Measurements from ENCODE around the gene TMEM125.

Gene TMEM125

GRCh38 chr1:43313771-43314170 lies 44.0 kb downstream of the TMEM125 start:
- no peak overlapping the region for H3K27ac Mint-ChIP-seq
- TF ChIP-seq, protein P1, sequence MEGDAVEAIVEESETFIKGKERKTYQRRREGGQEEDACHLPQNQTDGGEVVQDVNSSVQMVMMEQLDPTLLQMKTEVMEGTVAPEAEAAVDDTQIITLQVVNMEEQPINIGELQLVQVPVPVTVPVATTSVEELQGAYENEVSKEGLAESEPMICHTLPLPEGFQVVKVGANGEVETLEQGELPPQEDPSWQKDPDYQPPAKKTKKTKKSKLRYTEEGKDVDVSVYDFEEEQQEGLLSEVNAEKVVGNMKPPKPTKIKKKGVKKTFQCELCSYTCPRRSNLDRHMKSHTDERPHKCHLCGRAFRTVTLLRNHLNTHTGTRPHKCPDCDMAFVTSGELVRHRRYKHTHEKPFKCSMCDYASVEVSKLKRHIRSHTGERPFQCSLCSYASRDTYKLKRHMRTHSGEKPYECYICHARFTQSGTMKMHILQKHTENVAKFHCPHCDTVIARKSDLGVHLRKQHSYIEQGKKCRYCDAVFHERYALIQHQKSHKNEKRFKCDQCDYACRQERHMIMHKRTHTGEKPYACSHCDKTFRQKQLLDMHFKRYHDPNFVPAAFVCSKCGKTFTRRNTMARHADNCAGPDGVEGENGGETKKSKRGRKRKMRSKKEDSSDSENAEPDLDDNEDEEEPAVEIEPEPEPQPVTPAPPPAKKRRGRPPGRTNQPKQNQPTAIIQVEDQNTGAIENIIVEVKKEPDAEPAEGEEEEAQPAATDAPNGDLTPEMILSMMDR (IDR thresholded peaks at IDR 0.05; ENCODE audit: unreplicated experiment in 3 of 3) = no peak
- peaks cover 10% of the 10 kb centered on the region for H3K27me3 Mint-ChIP-seq (ENCODE audit: low read depth)
- H3K4me1 Mint-ChIP-seq = no peaks in the 10 kb centered on the region
- no peaks in the 10 kb centered on the region for H3K36me3 Mint-ChIP-seq (ENCODE audit: low read depth)
- no peak overlapping the region for H3K4me3 Mint-ChIP-seq
- no peaks in the 10 kb centered on the region for H3K9me3 Mint-ChIP-seq

GRCh38 chr1:43314233-43314632 lies 44.5 kb downstream of the TMEM125 start:
- Mint-ChIP-seq H3K36me3 (ENCODE audit: low read depth) (no peaks in the 10 kb centered on the region), H3K4me3 (no peak overlapping the region), H3K27me3 (ENCODE audit: low read depth) (peaks cover 10% of the 10 kb centered on the region), H3K4me1 (no peaks in the 10 kb centered on the region), H3K9me3 (no peaks in the 10 kb centered on the region), H3K27ac (no peak overlapping the region)
- TF ChIP-seq, protein P1 (IDR thresholded peaks at IDR 0.05; ENCODE audit: unreplicated experiment in 3 of 3) = no peak

DNA sequence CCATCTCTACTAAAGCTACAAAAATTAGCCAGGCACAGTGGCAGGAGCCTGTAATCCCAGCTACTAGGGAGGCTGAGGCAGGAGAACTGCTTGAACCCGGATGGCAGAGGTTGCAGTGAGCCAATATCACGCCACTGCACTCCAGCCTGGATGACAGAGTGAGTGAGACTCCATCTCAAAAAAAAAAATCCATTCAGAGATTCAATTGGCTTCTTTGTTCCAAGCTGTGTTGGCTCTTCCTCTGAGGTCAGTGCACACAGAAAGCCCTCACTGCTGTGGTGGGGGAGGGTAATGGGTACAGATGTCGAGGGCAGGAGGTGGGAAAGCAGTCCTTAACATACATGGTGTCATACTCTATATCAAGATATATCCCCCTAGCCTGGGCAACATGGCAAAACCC lies 45.7 kb downstream of the TMEM125 start:
- Mint-ChIP-seq H3K9me3 (no peaks in the 10 kb centered on the region), H3K36me3 (ENCODE audit: low read depth) (no peaks in the 10 kb centered on the region), H3K27ac (no peak overlapping the region), H3K4me1 (no peaks in the 10 kb centered on the region), H3K4me3 (no peak overlapping the region), H3K27me3 (ENCODE audit: low read depth) (peaks cover 10% of the 10 kb centered on the region)
- TF ChIP-seq, protein P1 (IDR thresholded peaks at IDR 0.05; ENCODE audit: unreplicated experiment in 3 of 3) = no peak

DNA sequence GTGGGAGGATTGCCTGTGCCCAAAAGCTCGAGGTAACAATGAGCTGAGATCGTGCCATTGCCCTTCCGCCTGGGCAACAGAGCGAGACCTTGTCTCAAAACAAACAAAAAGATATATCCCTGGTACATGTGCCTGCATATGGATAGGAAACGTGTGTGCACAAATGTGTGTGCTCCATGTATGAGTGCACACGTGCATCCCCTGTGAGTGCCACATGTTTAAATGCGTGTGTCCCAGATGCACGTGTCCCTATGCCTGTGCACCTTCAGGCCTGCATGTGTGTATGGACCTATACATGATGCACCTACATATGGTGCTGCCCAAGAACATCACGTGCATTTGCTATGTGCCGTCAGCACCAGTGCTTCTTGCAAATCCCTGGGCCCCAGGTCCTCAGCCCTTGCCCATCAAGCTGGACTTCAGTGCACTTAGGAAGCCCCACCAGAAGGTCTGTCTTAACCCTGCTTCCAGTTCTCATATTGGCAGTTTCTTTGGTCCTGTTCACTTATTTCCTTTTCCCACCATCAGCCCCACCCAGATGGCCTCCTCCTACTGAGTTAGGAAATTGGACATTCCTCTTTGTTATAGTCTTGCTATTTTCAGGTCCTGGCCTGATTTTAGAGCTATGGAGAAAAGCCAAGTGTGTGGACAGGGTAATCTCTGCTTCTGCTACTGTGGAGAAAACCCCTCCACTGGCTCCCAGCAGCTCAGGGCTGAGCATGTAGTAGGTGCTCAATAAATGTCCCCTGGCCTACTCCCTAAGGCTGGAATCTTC lies 46.4 kb downstream of the TMEM125 start:
- Mint-ChIP-seq H3K36me3 (ENCODE audit: low read depth) (no peaks in the 10 kb centered on the region), H3K27me3 (ENCODE audit: low read depth) (peaks cover 10% of the 10 kb centered on the region), H3K27ac (no peak overlapping the region), H3K9me3 (no peaks in the 10 kb centered on the region), H3K4me1 (no peaks in the 10 kb centered on the region), H3K4me3 (no peak overlapping the region)
- TF ChIP-seq, protein P1 (IDR thresholded peaks at IDR 0.05; ENCODE audit: unreplicated experiment in 3 of 3) = no peak

GRCh38 chr1:43316738-43317520 lies 47.1 kb downstream of the TMEM125 start:
- no peak overlapping the region for H3K4me3 Mint-ChIP-seq
- TF ChIP-seq, protein P1 (IDR thresholded peaks at IDR 0.05; ENCODE audit: unreplicated experiment in 3 of 3) = no peak
- no peaks in the 10 kb centered on the region for H3K36me3 Mint-ChIP-seq (ENCODE audit: low read depth)
- no peak overlapping the region for H3K27ac Mint-ChIP-seq
- no peaks in the 10 kb centered on the region for H3K4me1 Mint-ChIP-seq
- H3K9me3 Mint-ChIP-seq = no peaks in the 10 kb centered on the region
- peaks cover 13% of the 10 kb centered on the region for H3K27me3 Mint-ChIP-seq (ENCODE audit: low read depth)

All from nephron (organoid).